Memory B cell (primary cell): Measurements from ENCODE around the gene TOMM6.

Experiments
- ATAC-seq: fragments of 150-1000 bp; cut with Tn5 transposase; 2 replicates; pipeline ENCODE4 v1.10.0; 2021; ENCODE audit warnings: low read depth, mild to moderate bottlenecking, moderate library complexity
- DNase-seq, 2 donors: peaks; one replicate each; pipeline ENCODE4 v3.0.0; 2022; ENCODE audit warnings: low spot score in 2 of 2
- H3K27ac Mint-ChIP-seq: one replicate; pipeline ENCODE4 v1.8.0; 2022; ENCODE audit warnings: mild to moderate bottlenecking, moderate library complexity, mixed read lengths
- H3K27me3 Mint-ChIP-seq: one replicate; pipeline ENCODE4 v1.8.0; 2022; ENCODE audit warnings: mixed read lengths
- H3K36me3 Mint-ChIP-seq: one replicate; pipeline ENCODE4 v1.8.0; 2022; ENCODE audit warnings: mild to moderate bottlenecking, mixed read lengths
- H3K4me1 Mint-ChIP-seq: one replicate; pipeline ENCODE4 v1.8.0; 2022; ENCODE audit warnings: mixed read lengths
- H3K4me3 Mint-ChIP-seq: one replicate; pipeline ENCODE4 v1.8.0; 2022; ENCODE audit warnings: mild to moderate bottlenecking, moderate library complexity, mixed read lengths
- H3K9me3 Mint-ChIP-seq: one replicate; pipeline ENCODE4 v1.8.0; 2022; ENCODE audit warnings: mixed read lengths

The TOMM6 gene

GRCh38 chr6:41813956-41814355 lies 26.5 kb downstream of the TOMM6 start:
- H3K4me3 Mint-ChIP-seq = no peak overlapping the region
- H3K27ac Mint-ChIP-seq = no peak overlapping the region
- no peaks in the 10 kb centered on the region for H3K4me1 Mint-ChIP-seq
- no peaks in the 10 kb centered on the region for H3K9me3 Mint-ChIP-seq
- no peaks in the 10 kb centered on the region for H3K27me3 Mint-ChIP-seq
- H3K36me3 Mint-ChIP-seq = peaks cover 2% of the 10 kb centered on the region
- ATAC-seq = no peak
- no peak for DNase-seq

GRCh38 chr6:41814629-41815028 lies 27.1 kb downstream of the TOMM6 start:
- DNase-seq (no peak), ATAC-seq (no peak)
- Mint-ChIP-seq H3K27ac (no peak overlapping the region), H3K9me3 (no peaks in the 10 kb centered on the region), H3K4me3 (no peak overlapping the region), H3K36me3 (peaks cover 2% of the 10 kb centered on the region), H3K4me1 (no peaks in the 10 kb centered on the region), H3K27me3 (no peaks in the 10 kb centered on the region)

GRCh38 chr6:41815587-41815986 lies 28.1 kb downstream of the TOMM6 start:
- no peak overlapping the region for H3K27ac Mint-ChIP-seq
- H3K4me3 Mint-ChIP-seq = no peak overlapping the region
- DNase-seq = no peak
- peaks cover 2% of the 10 kb centered on the region for H3K36me3 Mint-ChIP-seq
- no peaks in the 10 kb centered on the region for H3K9me3 Mint-ChIP-seq
- no peaks in the 10 kb centered on the region for H3K4me1 Mint-ChIP-seq
- ATAC-seq = no peak
- no peaks in the 10 kb centered on the region for H3K27me3 Mint-ChIP-seq

GRCh38 chr6:41818271-41819054 lies 31.0 kb downstream of the TOMM6 start:
- DNase-seq = no peak
- Mint-ChIP-seq H3K4me3 (no peak overlapping the region), H3K36me3 (peaks cover 2% of the 10 kb centered on the region), H3K27me3 (no peaks in the 10 kb centered on the region), H3K27ac (no peak overlapping the region), H3K4me1 (no peaks in the 10 kb centered on the region), H3K9me3 (no peaks in the 10 kb centered on the region)
- ATAC-seq = no peak

- H3K4me1 Mint-ChIP-seq = no peaks in the 10 kb centered on the region
- no peaks in the 10 kb centered on the region for H3K27me3 Mint-ChIP-seq
- peaks cover 2% of the 10 kb centered on the region for H3K36me3 Mint-ChIP-seq
- DNase-seq (no peak), ATAC-seq (no peak)
- no peaks in the 10 kb centered on the region for H3K9me3 Mint-ChIP-seq
- H3K27ac Mint-ChIP-seq = no peak overlapping the region
- no peak overlapping the region for H3K4me3 Mint-ChIP-seq
These were observed 33.8 kb downstream of the TOMM6 start for GRCh38 chr6:41821266-41821665.

- ATAC-seq = no peak
- H3K36me3 Mint-ChIP-seq = peaks cover 2% of the 10 kb centered on the region
- no peaks in the 10 kb centered on the region for H3K9me3 Mint-ChIP-seq
- no peak for DNase-seq
- H3K27me3 Mint-ChIP-seq = no peaks in the 10 kb centered on the region
- no peaks in the 10 kb centered on the region for H3K4me1 Mint-ChIP-seq
- H3K4me3 Mint-ChIP-seq = no peak overlapping the region
- H3K27ac Mint-ChIP-seq = no peak overlapping the region
These were observed 34.5 kb downstream of the TOMM6 start for GRCh38 chr6:41822021-41822420.

- Mint-ChIP-seq H3K9me3 (no peaks in the 10 kb centered on the region), H3K4me1 (no peaks in the 10 kb centered on the region), H3K27me3 (no peaks in the 10 kb centered on the region), H3K4me3 (no peak overlapping the region), H3K36me3 (peaks cover 2% of the 10 kb centered on the region), H3K27ac (no peak overlapping the region)
- ATAC-seq = no peak
- DNase-seq = no peak
These were observed 35.7 kb downstream of the TOMM6 start for GRCh38 chr6:41823178-41823577.

- no peak overlapping the region for H3K4me3 Mint-ChIP-seq
- H3K9me3 Mint-ChIP-seq = no peaks in the 10 kb centered on the region
- H3K4me1 Mint-ChIP-seq = no peaks in the 10 kb centered on the region
- no peak for ATAC-seq
- no peak overlapping the region for H3K27ac Mint-ChIP-seq
- H3K36me3 Mint-ChIP-seq = no peaks in the 10 kb centered on the region
- no peaks in the 10 kb centered on the region for H3K27me3 Mint-ChIP-seq
- no peak for DNase-seq
These were observed 37.4 kb downstream of the TOMM6 start for GRCh38 chr6:41824571-41825569.

- no peaks in the 10 kb centered on the region for H3K4me1 Mint-ChIP-seq
- no peak overlapping the region for H3K4me3 Mint-ChIP-seq
- H3K27ac Mint-ChIP-seq = no peak overlapping the region
- no peaks in the 10 kb centered on the region for H3K27me3 Mint-ChIP-seq
- peaks cover under 1% of the 10 kb centered on the region for H3K36me3 Mint-ChIP-seq
- DNase-seq = no peak
- ATAC-seq = no peak
- no peaks in the 10 kb centered on the region for H3K9me3 Mint-ChIP-seq
These were observed 39.0 kb downstream of the TOMM6 start for GRCh38 chr6:41826343-41827022.

GRCh38 chr6:41832263-41832662 lies 44.8 kb downstream of the TOMM6 start:
- no peaks in the 10 kb centered on the region for H3K27me3 Mint-ChIP-seq

GRCh38 chr6:41836022-41836659 lies 48.6 kb downstream of the TOMM6 start:
- Mint-ChIP-seq H3K27ac (no peak overlapping the region), H3K4me3 (no peak overlapping the region)

More at GRCh38 chr6:41832263-41832662, 44.8 kb downstream of the TOMM6 start:
- no peaks in the 10 kb centered on the region for H3K9me3 Mint-ChIP-seq
- no peak overlapping the region for H3K27ac Mint-ChIP-seq
- H3K36me3 Mint-ChIP-seq = peaks cover 6% of the 10 kb centered on the region
- no peaks in the 10 kb centered on the region for H3K4me1 Mint-ChIP-seq
- DNase-seq (no peak), ATAC-seq (no peak)
- no peak overlapping the region for H3K4me3 Mint-ChIP-seq

GRCh38 chr6:41836660-41837052 lies 49.2 kb downstream of the TOMM6 start:
- H3K9me3 Mint-ChIP-seq = no peaks in the 10 kb centered on the region
- H3K27ac Mint-ChIP-seq = no peak overlapping the region
- no peaks in the 10 kb centered on the region for H3K27me3 Mint-ChIP-seq
- H3K4me3 Mint-ChIP-seq = no peak overlapping the region
- H3K4me1 Mint-ChIP-seq = no peaks in the 10 kb centered on the region
- DNase-seq = no peak
- peaks cover 8% of the 10 kb centered on the region for H3K36me3 Mint-ChIP-seq
- ATAC-seq = no peak

More at GRCh38 chr6:41836022-41836659, 48.6 kb downstream of the TOMM6 start:
- no peaks in the 10 kb centered on the region for H3K27me3 Mint-ChIP-seq
- H3K36me3 Mint-ChIP-seq = peaks cover 10% of the 10 kb centered on the region
- no peak for DNase-seq
- no peaks in the 10 kb centered on the region for H3K9me3 Mint-ChIP-seq
- ATAC-seq = no peak
- no peaks in the 10 kb centered on the region for H3K4me1 Mint-ChIP-seq
